ENCODE results near the gene MRPL2. TPM values are rescaled to one million over a fixed set of nuclear protein-coding genes. Genes with fewer than 3 reads are reported as not detected.

MRPL2 gene
- polyA plus RNA-seq, 1 donor (not counting 4 experiments of a cell fraction or from before 2014, with no cell fraction given) = 27.4 TPM

DNA sequence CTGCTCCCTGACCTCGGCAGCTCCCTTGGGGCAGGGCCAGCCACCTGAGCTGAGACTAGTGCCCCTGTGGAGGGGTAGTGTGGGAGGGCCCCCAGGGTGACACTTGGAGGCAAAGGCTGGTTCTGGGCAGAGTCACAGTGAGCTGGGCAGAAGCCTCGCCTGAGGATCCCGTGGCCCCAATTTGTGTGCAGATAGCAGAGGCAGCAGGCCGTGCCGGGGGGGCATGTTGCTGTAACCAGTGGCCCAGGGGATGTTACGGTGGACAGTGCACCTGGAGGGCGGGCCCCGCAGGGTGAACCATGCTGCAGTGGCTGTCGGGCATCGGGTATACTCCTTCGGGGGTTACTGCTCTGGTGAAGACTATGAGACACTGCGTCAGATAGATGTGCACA lies 42.3 kb downstream of the MRPL2 start:
- H3K9ac ChIP-seq (ENCODE audit: control insufficient read depth, extremely low read depth, insufficient read depth, low read length) = no peak overlapping the region
- dilution Hi-C loops (cut with MboI; ENCODE audit: extremely low pct_ligation_motif_present, low sequenced_read_pairs) = no loop called here
- no peak overlapping the region for H3K27ac ChIP-seq (ENCODE audit: control insufficient read depth, insufficient read depth, low read length)
- peaks cover 23% of the 10 kb centered on the region for H3K4me1 ChIP-seq (ENCODE audit: control insufficient read depth, extremely low read depth, insufficient read depth, low read length)
- DNase-seq (ENCODE audit: low read depth, low spot score) (no peak), FAIRE-seq (no peak)
- no peak overlapping the region for H2AFZ ChIP-seq (ENCODE audit: control insufficient read depth, low read length)
- peaks cover 45% of the 10 kb centered on the region for H3K79me2 ChIP-seq (ENCODE audit: control insufficient read depth, insufficient read depth, low read length)
- H3K4me2 ChIP-seq (ENCODE audit: control insufficient read depth, extremely low read depth, insufficient read depth, low read depth, low read length) = no peak overlapping the region
- H3K4me3 ChIP-seq (ENCODE audit: control insufficient read depth in 2 of 3, extremely low read depth in 1 of 3, insufficient read depth in 2 of 3, low read depth in 1 of 3, low read length in 3 of 3) = no peak overlapping the region
- peaks cover 16 to 18% of the 10 kb centered on the region in 2 experiments for H3K36me3 ChIP-seq (ENCODE audit: control insufficient read depth in 2 of 2, extremely low read depth in 1 of 2, insufficient read depth in 2 of 2, low read length in 2 of 2)
- H3K27me3 ChIP-seq (ENCODE audit: control insufficient read depth, extremely low read depth, insufficient read depth, low read length) = no peaks in the 10 kb centered on the region
- H4K20me1 ChIP-seq (ENCODE audit: control insufficient read depth, extremely low read depth, insufficient read depth, low read length) = no peaks in the 10 kb centered on the region
- H3K9me1 ChIP-seq (ENCODE audit: control insufficient read depth, extremely low read depth, insufficient read depth, low read length) = no peaks in the 10 kb centered on the region
- TF ChIP-seq EZH2 (IDR thresholded peaks at IDR 0.05; ENCODE audit: low read length) = no peak
- TF ChIP-seq, protein P1, sequence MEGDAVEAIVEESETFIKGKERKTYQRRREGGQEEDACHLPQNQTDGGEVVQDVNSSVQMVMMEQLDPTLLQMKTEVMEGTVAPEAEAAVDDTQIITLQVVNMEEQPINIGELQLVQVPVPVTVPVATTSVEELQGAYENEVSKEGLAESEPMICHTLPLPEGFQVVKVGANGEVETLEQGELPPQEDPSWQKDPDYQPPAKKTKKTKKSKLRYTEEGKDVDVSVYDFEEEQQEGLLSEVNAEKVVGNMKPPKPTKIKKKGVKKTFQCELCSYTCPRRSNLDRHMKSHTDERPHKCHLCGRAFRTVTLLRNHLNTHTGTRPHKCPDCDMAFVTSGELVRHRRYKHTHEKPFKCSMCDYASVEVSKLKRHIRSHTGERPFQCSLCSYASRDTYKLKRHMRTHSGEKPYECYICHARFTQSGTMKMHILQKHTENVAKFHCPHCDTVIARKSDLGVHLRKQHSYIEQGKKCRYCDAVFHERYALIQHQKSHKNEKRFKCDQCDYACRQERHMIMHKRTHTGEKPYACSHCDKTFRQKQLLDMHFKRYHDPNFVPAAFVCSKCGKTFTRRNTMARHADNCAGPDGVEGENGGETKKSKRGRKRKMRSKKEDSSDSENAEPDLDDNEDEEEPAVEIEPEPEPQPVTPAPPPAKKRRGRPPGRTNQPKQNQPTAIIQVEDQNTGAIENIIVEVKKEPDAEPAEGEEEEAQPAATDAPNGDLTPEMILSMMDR (optimal IDR thresholded peaks at IDR 0.05 in 1 of 3, IDR thresholded peaks at IDR 0.05 in 1 of 3, conservative IDR thresholded peaks at IDR 0.05 in 1 of 3; ENCODE audit: extremely low read depth in 1 of 3, insufficient read depth in 2 of 3, low read length in 3 of 3) = no peak
- H3K9me3 ChIP-seq (ENCODE audit: control insufficient read depth, low read depth, low read length) = no peaks in the 10 kb centered on the region

DNA sequence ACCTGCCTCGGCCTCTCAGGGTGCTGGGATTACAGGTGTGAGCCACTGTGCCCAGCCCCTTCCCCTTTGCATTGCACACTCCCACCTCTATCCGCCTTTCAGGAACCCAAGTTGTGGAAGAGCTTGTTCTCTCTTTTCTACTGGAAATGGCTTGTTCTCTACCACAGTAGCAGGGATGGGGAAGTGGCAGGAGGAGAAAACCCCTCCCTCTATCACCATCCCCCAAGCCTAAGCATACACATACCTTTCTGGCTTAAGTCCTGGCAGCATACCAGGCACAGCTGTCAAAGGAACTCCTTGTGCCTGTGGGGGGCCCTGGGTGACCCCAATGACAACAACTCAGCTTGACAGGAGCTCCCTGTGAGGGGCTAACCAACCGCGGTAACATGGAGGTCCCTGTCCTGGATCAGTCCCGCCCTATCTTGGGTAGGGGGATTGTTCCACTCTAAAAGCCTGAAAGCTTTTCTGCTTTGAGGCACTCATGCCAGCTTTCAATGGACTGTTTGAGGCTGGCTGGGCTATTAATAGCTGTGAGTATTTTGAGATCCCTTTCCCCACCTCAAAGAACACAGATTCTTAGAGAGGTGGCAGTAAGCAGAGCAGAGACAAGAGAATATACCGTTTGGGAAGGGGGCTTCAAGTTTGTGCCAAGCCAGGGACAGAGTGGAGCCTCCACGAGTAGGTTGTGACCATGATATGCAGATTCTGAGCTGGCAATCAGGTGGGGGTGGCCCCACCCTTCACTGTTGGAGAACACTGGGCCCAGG lies 42.9 kb downstream of the MRPL2 start:
- dilution Hi-C loops (cut with MboI; ENCODE audit: extremely low pct_ligation_motif_present, low sequenced_read_pairs) = no loop called here
- no peaks in the 10 kb centered on the region for H3K9me1 ChIP-seq (ENCODE audit: control insufficient read depth, extremely low read depth, insufficient read depth, low read length)

More for the DNA sequence above, 42.9 kb downstream of the MRPL2 start:
- Histone ChIP-seq H3K27me3 (ENCODE audit: control insufficient read depth, extremely low read depth, insufficient read depth, low read length) (no peaks in the 10 kb centered on the region), H3K9ac (ENCODE audit: control insufficient read depth, extremely low read depth, insufficient read depth, low read length) (no peak overlapping the region), H3K36me3 (ENCODE audit: control insufficient read depth in 2 of 2, extremely low read depth in 1 of 2, insufficient read depth in 2 of 2, low read length in 2 of 2) (peaks cover 19 to 21% of the 10 kb centered on the region in 2 experiments), H3K9me3 (ENCODE audit: control insufficient read depth, low read depth, low read length) (no peaks in the 10 kb centered on the region), H3K4me3 (ENCODE audit: control insufficient read depth in 2 of 3, extremely low read depth in 1 of 3, insufficient read depth in 2 of 3, low read depth in 1 of 3, low read length in 3 of 3) (no peak overlapping the region), H3K79me2 (ENCODE audit: control insufficient read depth, insufficient read depth, low read length) (peaks cover 41% of the 10 kb centered on the region), H2AFZ (ENCODE audit: control insufficient read depth, low read length) (no peak overlapping the region), H3K4me1 (ENCODE audit: control insufficient read depth, extremely low read depth, insufficient read depth, low read length) (peaks cover 23% of the 10 kb centered on the region), H4K20me1 (ENCODE audit: control insufficient read depth, extremely low read depth, insufficient read depth, low read length) (no peaks in the 10 kb centered on the region), H3K27ac (ENCODE audit: control insufficient read depth, insufficient read depth, low read length) (no peak overlapping the region), H3K4me2 (ENCODE audit: control insufficient read depth, extremely low read depth, insufficient read depth, low read depth, low read length) (no peak overlapping the region)
- no peak for FAIRE-seq
- DNase-seq (ENCODE audit: low read depth, low spot score) = no peak
- TF ChIP-seq, protein P1 (optimal IDR thresholded peaks at IDR 0.05 in 1 of 3, IDR thresholded peaks at IDR 0.05 in 1 of 3, conservative IDR thresholded peaks at IDR 0.05 in 1 of 3; ENCODE audit: extremely low read depth in 1 of 3, insufficient read depth in 2 of 3, low read length in 3 of 3) = no peak
- TF ChIP-seq EZH2 (IDR thresholded peaks at IDR 0.05; ENCODE audit: low read length) = no peak
